Measurements from ENCODE around the gene KLC1.
A peak's percentile ranks its signal among the peaks of the same experiment; 100 is the strongest.
"Not testable (repeated sequence)": the region's sequence is repeated elsewhere in the genome, so short reads cannot be mapped to it uniquely, and the experiment has no call there.

The KLC1 gene

GRCh38 chr14:103629503-103630121 lies 601 bp downstream of the KLC1 start:
- peaks cover 41% of the 10 kb centered on the region for H3K4me1 Mint-ChIP-seq
- peak overlapping the region; percentile 86 for H3K4me3 Mint-ChIP-seq
- peaks cover 18% of the 10 kb centered on the region for H3K36me3 Mint-ChIP-seq (ENCODE audit: insufficient read depth)
- peak overlapping the region; percentile 29 for H3K27ac Mint-ChIP-seq (ENCODE audit: low read depth)
- H3K27me3 Mint-ChIP-seq: no peaks in the 10 kb centered on the region
- DNase-seq (ENCODE audit: low spot score in 2 of 2): no peak
- H3K9me3 Mint-ChIP-seq: no peaks in the 10 kb centered on the region
- peak; percentile 43 for ATAC-seq (replicated peaks; ENCODE audit: extremely low read depth, poor library complexity, severe bottlenecking)

- H3K36me3 Mint-ChIP-seq (ENCODE audit: insufficient read depth): peaks cover 15% of the 10 kb centered on the region
- H3K27ac Mint-ChIP-seq (ENCODE audit: low read depth): peak overlapping the region; percentile 29
- H3K4me3 Mint-ChIP-seq: peak overlapping the region; percentile 86
- H3K4me1 Mint-ChIP-seq: peaks cover 41% of the 10 kb centered on the region
- no peaks in the 10 kb centered on the region for H3K27me3 Mint-ChIP-seq
- ATAC-seq (replicated peaks; ENCODE audit: extremely low read depth, poor library complexity, severe bottlenecking) (no peak), DNase-seq (ENCODE audit: low spot score in 2 of 2) (no peak)
- H3K9me3 Mint-ChIP-seq: no peaks in the 10 kb centered on the region
These were observed 1.5 kb downstream of the KLC1 start for GRCh38 chr14:103630364-103631108.

- no peak overlapping the region for H3K4me3 Mint-ChIP-seq
- H3K36me3 Mint-ChIP-seq (ENCODE audit: insufficient read depth): peaks cover 15% of the 10 kb centered on the region
- no peak overlapping the region for H3K27ac Mint-ChIP-seq (ENCODE audit: low read depth)
- H3K4me1 Mint-ChIP-seq: peaks cover 51% of the 10 kb centered on the region
- DNase-seq (ENCODE audit: low spot score in 2 of 2) (no peak), ATAC-seq (replicated peaks; ENCODE audit: extremely low read depth, poor library complexity, severe bottlenecking) (no peak)
- no peaks in the 10 kb centered on the region for H3K27me3 Mint-ChIP-seq
- no peaks in the 10 kb centered on the region for H3K9me3 Mint-ChIP-seq
These were observed 4.4 kb downstream of the KLC1 start for GRCh38 chr14:103633391-103633790.

DNA sequence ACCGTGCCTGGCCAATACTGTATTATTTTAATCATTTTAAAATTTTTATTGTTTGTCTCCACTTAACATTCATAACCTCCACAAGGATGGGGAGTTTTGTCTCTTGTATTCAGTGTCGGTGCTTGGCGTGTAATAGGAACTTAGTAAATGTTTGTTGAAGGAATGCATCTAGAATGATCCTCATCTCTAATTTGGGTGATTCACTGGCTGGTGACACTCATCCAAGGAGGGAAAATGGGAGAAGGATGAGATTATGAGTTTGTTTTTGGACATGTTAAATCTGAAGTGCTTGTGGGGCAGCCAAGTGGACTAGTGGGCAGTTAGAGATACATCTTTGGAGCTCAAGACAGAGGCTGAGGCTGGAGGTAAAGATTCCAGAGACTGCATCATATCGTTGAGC lies 5.1 kb downstream of the KLC1 start:
- Mint-ChIP-seq H3K4me3 (no peak overlapping the region), H3K9me3 (no peaks in the 10 kb centered on the region), H3K27ac (ENCODE audit: low read depth) (peak overlapping the region; percentile 17), H3K27me3 (no peaks in the 10 kb centered on the region), H3K36me3 (ENCODE audit: insufficient read depth) (peaks cover 18% of the 10 kb centered on the region), H3K4me1 (peaks cover 56% of the 10 kb centered on the region)
- ATAC-seq (replicated peaks; ENCODE audit: extremely low read depth, poor library complexity, severe bottlenecking) (no peak), DNase-seq (ENCODE audit: low spot score in 2 of 2) (no peak)

DNA sequence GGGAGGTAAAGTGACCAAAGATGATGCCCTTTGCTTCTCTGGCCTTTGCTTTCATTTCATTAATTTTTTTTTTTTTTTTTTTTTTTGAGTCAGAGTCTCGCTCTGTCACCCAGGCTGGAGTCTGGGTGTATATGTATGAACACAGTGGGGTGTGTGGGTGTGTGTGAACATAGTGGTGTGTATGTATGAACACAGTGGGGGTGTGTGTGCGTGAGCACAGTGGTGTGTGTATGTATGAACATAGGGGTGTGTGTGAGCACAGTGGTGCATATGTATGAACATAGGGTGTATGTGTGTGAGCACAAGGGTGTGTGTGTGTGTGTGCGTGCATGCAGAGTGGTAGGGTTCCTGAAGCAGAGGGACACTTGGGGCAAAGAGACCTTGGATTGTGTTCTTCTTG lies 9.6 kb downstream of the KLC1 start:
- H3K27me3 Mint-ChIP-seq: no peaks in the 10 kb centered on the region
- peaks cover 19% of the 10 kb centered on the region for H3K36me3 Mint-ChIP-seq (ENCODE audit: insufficient read depth)
- ATAC-seq (replicated peaks; ENCODE audit: extremely low read depth, poor library complexity, severe bottlenecking): no peak
- H3K9me3 Mint-ChIP-seq: no peaks in the 10 kb centered on the region
- H3K27ac Mint-ChIP-seq (ENCODE audit: low read depth): peak overlapping the region; percentile 13
- H3K4me1 Mint-ChIP-seq: peaks cover 50% of the 10 kb centered on the region
- DNase-seq (ENCODE audit: low spot score in 2 of 2): no peak
- no peak overlapping the region for H3K4me3 Mint-ChIP-seq

DNA sequence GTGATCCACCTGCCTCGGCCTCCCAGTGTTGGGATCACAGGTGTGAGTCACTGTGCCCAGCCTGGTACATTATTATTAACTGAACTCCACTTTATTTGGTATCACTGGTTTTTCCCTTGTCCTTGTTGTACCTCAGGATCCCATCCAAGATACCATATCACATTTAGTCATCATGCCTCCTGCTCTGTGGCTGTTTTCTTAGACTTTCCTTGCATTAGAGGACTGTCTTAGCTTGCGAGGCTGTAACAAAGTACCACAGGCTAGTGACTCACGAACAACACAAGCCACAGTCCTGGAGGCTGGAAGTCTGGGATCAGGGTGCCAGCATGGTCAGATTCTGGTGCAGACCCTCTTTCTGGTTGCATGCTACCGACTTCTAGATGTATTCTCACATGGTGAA lies 12.2 kb downstream of the KLC1 start:
- Mint-ChIP-seq H3K9me3 (no peaks in the 10 kb centered on the region), H3K27ac (ENCODE audit: low read depth) (no peak overlapping the region), H3K4me1 (peaks cover 39% of the 10 kb centered on the region), H3K4me3 (no peak overlapping the region), H3K36me3 (ENCODE audit: insufficient read depth) (peaks cover 15% of the 10 kb centered on the region), H3K27me3 (no peaks in the 10 kb centered on the region)
- DNase-seq (ENCODE audit: low spot score in 2 of 2) (no peak), ATAC-seq (replicated peaks; ENCODE audit: extremely low read depth, poor library complexity, severe bottlenecking) (no peak)

DNA sequence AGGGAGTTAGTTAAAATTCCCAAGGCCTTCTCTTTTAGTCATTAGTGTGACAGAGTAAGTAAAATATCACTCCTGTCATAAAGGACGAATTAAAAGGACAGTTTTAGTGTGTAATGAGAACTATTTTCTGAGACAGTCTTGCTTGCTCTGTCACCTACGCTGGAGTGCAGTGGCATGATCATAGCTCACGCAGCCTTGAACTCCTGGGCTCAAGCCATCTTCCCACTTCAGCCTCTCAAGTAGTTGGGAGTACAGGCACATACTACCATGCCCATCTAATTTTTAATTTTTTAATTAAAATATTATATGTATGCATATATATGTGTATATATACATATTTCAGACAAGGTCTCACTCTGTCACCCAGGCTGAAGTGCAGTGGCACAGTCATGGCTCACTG lies 17.2 kb downstream of the KLC1 start:
- H3K27me3 Mint-ChIP-seq: no peaks in the 10 kb centered on the region
- H3K4me3 Mint-ChIP-seq: no peak overlapping the region
- ATAC-seq (replicated peaks; ENCODE audit: extremely low read depth, poor library complexity, severe bottlenecking): no peak
- H3K9me3 Mint-ChIP-seq: no peaks in the 10 kb centered on the region
- peaks cover 25% of the 10 kb centered on the region for H3K4me1 Mint-ChIP-seq
- peak overlapping the region; percentile 41 for H3K27ac Mint-ChIP-seq (ENCODE audit: low read depth)
- H3K36me3 Mint-ChIP-seq (ENCODE audit: insufficient read depth): peaks cover 6% of the 10 kb centered on the region
- no peak for DNase-seq (ENCODE audit: low spot score in 2 of 2)

DNA sequence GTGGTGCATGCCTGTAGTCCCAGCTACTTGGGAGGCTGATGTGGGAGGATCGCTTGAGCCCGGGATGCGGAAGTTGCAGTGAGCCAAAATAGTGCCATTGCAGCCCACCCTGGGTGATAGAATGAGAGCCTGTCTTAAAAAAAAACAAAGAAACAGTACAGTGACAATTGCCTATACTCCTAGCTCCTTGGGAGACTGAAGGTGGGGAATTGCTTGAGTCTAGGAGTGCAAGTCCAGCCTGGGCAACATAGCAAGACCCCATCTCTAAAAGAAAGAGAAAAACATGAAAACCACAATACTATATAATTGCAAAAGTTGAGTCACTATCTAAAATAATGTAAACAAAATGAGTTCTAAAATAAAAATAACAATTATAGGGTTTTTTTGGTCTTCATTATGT lies 20.0 kb downstream of the KLC1 start:
- Mint-ChIP-seq H3K36me3 (ENCODE audit: insufficient read depth) (peaks cover 18% of the 10 kb centered on the region), H3K9me3 (no peaks in the 10 kb centered on the region), H3K4me1 (peaks cover 32% of the 10 kb centered on the region), H3K27ac (ENCODE audit: low read depth) (no peak overlapping the region), H3K4me3 (no peak overlapping the region), H3K27me3 (no peaks in the 10 kb centered on the region)
- no peak for DNase-seq (ENCODE audit: low spot score in 2 of 2)
- no peak for ATAC-seq (replicated peaks; ENCODE audit: extremely low read depth, poor library complexity, severe bottlenecking)

- DNase-seq (ENCODE audit: low spot score in 2 of 2): no peak
- no peak for ATAC-seq (replicated peaks; ENCODE audit: extremely low read depth, poor library complexity, severe bottlenecking)
- Mint-ChIP-seq H3K4me3 (no peak overlapping the region), H3K36me3 (ENCODE audit: insufficient read depth) (peaks cover 29% of the 10 kb centered on the region), H3K27ac (ENCODE audit: low read depth) (no peak overlapping the region), H3K27me3 (no peaks in the 10 kb centered on the region), H3K4me1 (peaks cover 26% of the 10 kb centered on the region), H3K9me3 (no peaks in the 10 kb centered on the region)
These were observed 21.2 kb downstream of the KLC1 start for GRCh38 chr14:103650213-103650612.

DNA sequence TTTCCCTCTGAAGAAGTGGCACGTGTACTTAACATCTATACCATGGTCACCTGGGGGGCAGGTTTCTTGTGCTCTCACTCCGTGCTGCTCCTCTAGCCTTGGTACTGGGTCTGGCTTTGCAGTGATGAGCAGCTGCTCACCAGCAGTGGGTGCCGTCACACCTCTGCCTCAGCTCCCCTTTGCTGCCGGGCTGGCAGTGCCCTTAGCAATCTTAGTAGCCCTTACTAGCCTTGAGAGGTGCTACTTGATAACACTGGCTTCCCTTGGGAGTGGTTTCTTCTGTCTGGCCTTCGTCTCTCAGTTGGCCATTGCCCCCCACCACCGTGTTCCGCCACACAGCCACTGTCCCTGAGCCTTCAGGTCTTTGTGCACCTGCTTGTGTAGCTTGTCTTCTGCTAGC lies 22.6 kb downstream of the KLC1 start:
- DNase-seq (ENCODE audit: low spot score in 2 of 2) (no peak), ATAC-seq (replicated peaks; ENCODE audit: extremely low read depth, poor library complexity, severe bottlenecking) (no peak)
- peaks cover 40% of the 10 kb centered on the region for H3K36me3 Mint-ChIP-seq (ENCODE audit: insufficient read depth)
- H3K27ac Mint-ChIP-seq (ENCODE audit: low read depth): no peak overlapping the region
- H3K4me1 Mint-ChIP-seq: peaks cover 23% of the 10 kb centered on the region
- H3K9me3 Mint-ChIP-seq: no peaks in the 10 kb centered on the region
- H3K4me3 Mint-ChIP-seq: peak overlapping the region; percentile 29
- H3K27me3 Mint-ChIP-seq: no peaks in the 10 kb centered on the region

DNA sequence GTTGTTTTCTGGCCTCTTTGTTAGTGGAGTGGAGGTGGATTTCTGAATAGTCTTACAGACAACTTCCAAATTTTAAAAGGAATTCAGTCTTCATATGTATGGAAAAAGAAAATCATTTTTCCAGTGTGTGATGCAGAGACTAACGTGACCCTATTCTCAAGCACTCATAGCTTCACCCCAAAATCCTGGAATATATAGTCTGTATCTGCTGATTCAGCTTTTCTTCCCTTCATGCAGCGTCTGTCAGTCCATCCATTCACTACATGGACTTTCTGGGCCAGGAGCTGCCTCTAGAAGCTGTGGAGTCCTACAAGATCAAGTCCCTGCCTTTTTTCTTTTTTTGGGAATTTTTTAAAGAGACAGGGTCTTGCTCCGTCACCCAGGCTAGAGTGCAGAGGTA lies 23.8 kb downstream of the KLC1 start:
- Mint-ChIP-seq H3K4me3 (no peak overlapping the region), H3K27me3 (no peaks in the 10 kb centered on the region), H3K36me3 (ENCODE audit: insufficient read depth) (peaks cover 52% of the 10 kb centered on the region), H3K4me1 (peaks cover 23% of the 10 kb centered on the region), H3K27ac (ENCODE audit: low read depth) (peak overlapping the region; percentile 25), H3K9me3 (no peaks in the 10 kb centered on the region)
- ATAC-seq (replicated peaks; ENCODE audit: extremely low read depth, poor library complexity, severe bottlenecking) (no peak), DNase-seq (ENCODE audit: low spot score in 2 of 2) (no peak)

DNA sequence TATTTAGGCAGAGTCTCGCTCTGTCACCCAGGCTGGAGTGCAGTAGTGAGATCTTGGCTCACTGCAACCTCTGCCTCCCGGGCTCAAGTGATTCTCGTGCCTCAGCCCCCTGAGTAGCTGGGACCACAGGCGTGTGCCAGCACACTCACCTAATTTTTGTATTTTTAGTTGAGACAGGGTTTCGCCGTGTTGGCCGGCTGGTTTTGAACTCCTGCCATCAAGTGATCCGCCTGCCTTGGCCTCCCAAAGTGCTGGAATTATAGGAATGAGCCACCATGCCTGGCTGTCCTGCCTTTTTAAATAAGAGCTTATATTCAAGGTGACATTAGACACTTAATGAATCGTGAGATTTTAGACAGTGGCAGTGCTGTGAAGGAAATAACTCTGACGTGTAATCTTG lies 24.3 kb downstream of the KLC1 start:
- not testable (repeated sequence) for H3K9me3 Mint-ChIP-seq; DNase-seq (ENCODE audit: low spot score in 2 of 2); H3K4me3 Mint-ChIP-seq; ATAC-seq (replicated peaks; ENCODE audit: extremely low read depth, poor library complexity, severe bottlenecking); H3K27me3 Mint-ChIP-seq
- Mint-ChIP-seq H3K4me1 (peaks cover 23% of the 10 kb centered on the region), H3K36me3 (ENCODE audit: insufficient read depth) (peaks cover 56% of the 10 kb centered on the region), H3K27ac (ENCODE audit: low read depth) (peak overlapping the region; percentile 61)

DNA sequence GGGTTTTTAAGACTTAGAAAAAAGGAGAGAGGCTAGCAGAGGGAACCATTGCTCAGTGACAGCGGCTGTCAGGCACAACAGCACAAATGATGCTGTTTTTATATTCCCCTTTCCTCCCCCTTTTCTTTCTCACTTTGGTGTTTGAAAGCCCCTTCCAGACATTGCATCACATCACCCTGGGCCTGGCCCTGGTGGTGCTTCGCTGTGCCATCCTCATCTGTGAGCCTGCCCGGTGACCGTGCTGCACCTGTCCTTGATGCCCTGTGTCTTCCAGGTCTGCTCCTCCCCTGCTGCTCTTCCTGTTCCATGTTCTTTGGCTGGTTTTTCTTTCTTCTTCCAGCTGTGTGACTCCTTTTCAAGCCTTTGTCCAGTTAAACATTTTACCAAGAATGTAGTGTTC lies 24.8 kb downstream of the KLC1 start:
- no peak overlapping the region for H3K4me3 Mint-ChIP-seq
- peaks cover 57% of the 10 kb centered on the region for H3K36me3 Mint-ChIP-seq (ENCODE audit: insufficient read depth)
- no peak for ATAC-seq (replicated peaks; ENCODE audit: extremely low read depth, poor library complexity, severe bottlenecking)
- H3K9me3 Mint-ChIP-seq: no peaks in the 10 kb centered on the region
- DNase-seq (ENCODE audit: low spot score in 2 of 2): no peak
- H3K27ac Mint-ChIP-seq (ENCODE audit: low read depth): peak overlapping the region; percentile 61
- no peaks in the 10 kb centered on the region for H3K27me3 Mint-ChIP-seq
- peaks cover 23% of the 10 kb centered on the region for H3K4me1 Mint-ChIP-seq

All from central memory CD8-positive, alpha-beta T cell (primary cell).